Glomerular visceral epithelial cell (primary cell): Measurements from ENCODE around the gene PROSER1.
"Not testable (repeated sequence)": the region's sequence is repeated elsewhere in the genome, so short reads cannot be mapped to it uniquely, and the experiment has no call there.

ENCODE experiments used
- DNase-seq: peaks from one replicate; pipeline ENCODE4 v3.0.0-alpha.2; 2016; ENCODE audit errors: extremely low spot score

PROSER1 gene

GRCh38 chr13:39025433-39025839 is 12.5 kb downstream of the PROSER1 start:
- DNase-seq = no peak

GRCh38 chr13:39023761-39024160 is 14.1 kb downstream of the PROSER1 start:
- DNase-seq = no peak

- no peak for DNase-seq
Measured at GRCh38 chr13:39023316-39023715, 14.6 kb downstream of the PROSER1 start.

GRCh38 chr13:39020853-39021462 is 16.9 kb downstream of the PROSER1 start:
- DNase-seq = no peak

GRCh38 chr13:39016787-39017186 is 21.1 kb downstream of the PROSER1 start:
- peak; percentile 31 for DNase-seq

- DNase-seq = no peak
Measured at GRCh38 chr13:39016087-39016486, 21.8 kb downstream of the PROSER1 start.

- no peak for DNase-seq
Measured at GRCh38 chr13:39013462-39013861, 24.4 kb downstream of the PROSER1 start.

- no peak for DNase-seq
Measured at GRCh38 chr13:39012608-39013007, 25.3 kb downstream of the PROSER1 start.

- not testable (repeated sequence) for DNase-seq
Measured at GRCh38 chr13:39006371-39007111, 31.3 kb downstream of the PROSER1 start.

GRCh38 chr13:38998739-38999138 is 39.1 kb downstream of the PROSER1 start:
- no peak for DNase-seq

- DNase-seq = no peak
Measured at GRCh38 chr13:38993381-38993780, 44.5 kb downstream of the PROSER1 start.

- DNase-seq = no peak
Measured at GRCh38 chr13:38990693-38991092, 47.2 kb downstream of the PROSER1 start, which contains the start of gene STOML3. Gene STOML3, minus strand, starts transcription at chr13:38990831. Its CDS starts 110 bp downstream, at chr13:38990721.

- DNase-seq = no peak
Measured at GRCh38 chr13:38981096-38981495, 56.8 kb downstream of the PROSER1 start.

GRCh38 chr13:38980750-38981078 is 57.2 kb downstream of the PROSER1 start:
- DNase-seq = no peak

GRCh38 chr13:38979891-38980749 is 57.8 kb downstream of the PROSER1 start:
- no peak for DNase-seq

- DNase-seq = no peak
Measured at GRCh38 chr13:38970380-38971051, 67.4 kb downstream of the PROSER1 start.

- DNase-seq = no peak
Measured at GRCh38 chr13:38969187-38969586, 68.7 kb downstream of the PROSER1 start.

- no peak for DNase-seq
Measured at GRCh38 chr13:38967446-38967845, 70.4 kb downstream of the PROSER1 start.

- DNase-seq = no peak
Measured at GRCh38 chr13:38965281-38965680, 72.6 kb downstream of the PROSER1 start.

- DNase-seq = no peak
Measured at GRCh38 chr13:38960175-38960574, 77.7 kb downstream of the PROSER1 start.
